HTR-8/SVneo (cell line): ENCODE results near the gene ROS1.
"Not testable (repeated sequence)": the region's sequence is repeated elsewhere in the genome, so short reads cannot be mapped to it uniquely, and the experiment has no call there.

Source experiments
- DNase-seq: peaks from one replicate; pipeline ENCODE4 v3.0.0; 2011; ENCODE audit warnings: low spot score, mixed read lengths; ENCODE audit not compliant: insufficient read length
- FAIRE-seq: peaks from 2 replicates; lab custom pipeline; 2011; peaks lifted over from hg19 to GRCh38; lab: Jason Lieb, UNC

Gene ROS1

GRCh38 chr6:117442313-117442712, 16.6 kb upstream of the ROS1 start:
- not testable (repeated sequence) for FAIRE-seq, DNase-seq

GRCh38 chr6:117441824-117442264, 16.1 kb upstream of the ROS1 start:
- FAIRE-seq (no peak), DNase-seq (no peak)

GRCh38 chr6:117440706-117441525, 15.2 kb upstream of the ROS1 start:
- FAIRE-seq (no peak), DNase-seq (peak; percentile 65)

- FAIRE-seq: no peak
- no peak for DNase-seq
These were observed 6.5 kb upstream of the ROS1 start for GRCh38 chr6:117432273-117432672.

- DNase-seq (no peak), FAIRE-seq (no peak)
These were observed 2.0 kb downstream of the ROS1 start for GRCh38 chr6:117423754-117424153.

GRCh38 chr6:117418320-117418719, 7.4 kb downstream of the ROS1 start:
- FAIRE-seq (no peak), DNase-seq (no peak)

GRCh38 chr6:117417851-117418250, 7.9 kb downstream of the ROS1 start:
- no peak for DNase-seq
- FAIRE-seq: no peak

- no peak for FAIRE-seq
- no peak for DNase-seq
These were observed 11.0 kb downstream of the ROS1 start for GRCh38 chr6:117414770-117415169.

GRCh38 chr6:117411474-117411873, 14.3 kb downstream of the ROS1 start:
- DNase-seq (no peak), FAIRE-seq (no peak)

- FAIRE-seq: no peak
- DNase-seq: no peak
These were observed 15.9 kb downstream of the ROS1 start for GRCh38 chr6:117409863-117410262.

- FAIRE-seq: no peak
- DNase-seq: no peak
These were observed 16.3 kb downstream of the ROS1 start for GRCh38 chr6:117409420-117409819.

GRCh38 chr6:117404548-117404947, 21.2 kb downstream of the ROS1 start:
- FAIRE-seq: no peak

GRCh38 chr6:117401799-117402198, 23.9 kb downstream of the ROS1 start:
- FAIRE-seq (no peak), DNase-seq (no peak)

More at GRCh38 chr6:117404548-117404947, 21.2 kb downstream of the ROS1 start:
- peak; percentile 24 for DNase-seq

GRCh38 chr6:117399924-117400323, 25.8 kb downstream of the ROS1 start:
- peak; percentile 4 for FAIRE-seq
- peak; percentile 29 for DNase-seq

GRCh38 chr6:117399126-117399525, 26.6 kb downstream of the ROS1 start:
- FAIRE-seq (no peak), DNase-seq (no peak)

- FAIRE-seq (no peak), DNase-seq (no peak)
These were observed 28.1 kb downstream of the ROS1 start for GRCh38 chr6:117397536-117398227.

GRCh38 chr6:117396228-117396627, 29.5 kb downstream of the ROS1 start:
- DNase-seq (no peak), FAIRE-seq (no peak)

- no peak for DNase-seq
- no peak for FAIRE-seq
These were observed 30.6 kb downstream of the ROS1 start for GRCh38 chr6:117395164-117395563.

GRCh38 chr6:117393045-117393444, 32.7 kb downstream of the ROS1 start:
- DNase-seq (no peak), FAIRE-seq (no peak)

- DNase-seq: no peak
- no peak for FAIRE-seq
These were observed 33.7 kb downstream of the ROS1 start for GRCh38 chr6:117391874-117392583.
